Type B pancreatic cell (in vitro differentiated cells): ENCODE results near the gene SEC24D. TPM values are rescaled to one million over a fixed set of nuclear protein-coding genes. Genes with fewer than 3 reads are reported as not detected.
"Not testable (repeated sequence)": the region's sequence is repeated elsewhere in the genome, so short reads cannot be mapped to it uniquely, and the experiment has no call there.

Source experiments
- DNase-seq: peaks from one replicate; pipeline ENCODE4 v3.0.0; 2021; ENCODE audit warnings: mixed read lengths; ENCODE audit not compliant: unreplicated experiment; ENCODE audit errors: extremely low spot score
- H3K27ac Mint-ChIP-seq: 2 replicates; pipeline ENCODE4 v1.8.0; 2021; ENCODE audit warnings: mild to moderate bottlenecking, mixed read lengths
- H3K27me3 Mint-ChIP-seq: 2 replicates; pipeline ENCODE4 v1.8.0; 2021; ENCODE audit warnings: mixed read lengths
- H3K36me3 Mint-ChIP-seq: 2 replicates; pipeline ENCODE4 v1.8.0; 2021; ENCODE audit warnings: mixed read lengths
- H3K4me1 Mint-ChIP-seq: one replicate; pipeline ENCODE4 v1.8.0; 2021; ENCODE audit warnings: mixed read lengths; ENCODE audit not compliant: unreplicated experiment
- H3K4me3 Mint-ChIP-seq: 2 replicates; pipeline ENCODE4 v1.8.0; 2021; ENCODE audit warnings: mild to moderate bottlenecking, mixed read lengths
- H3K9me3 Mint-ChIP-seq: 2 replicates; pipeline ENCODE4 v1.8.0; 2021; ENCODE audit warnings: mixed read lengths
- total RNA-seq: library from RNA; stranded (reverse); gene quantifications from 2 replicates; pipeline ENCODE4 v1.2.1, GENCODE V29; 2021; ENCODE audit warnings: low replicate concordance
- TF ChIP-seq, protein P1 (sequence below): fragments of 200-600 bp; sonication (generic); conservative IDR thresholded peaks from 2 replicates; pipeline ENCODE4 v1.5.0; 2021; ENCODE audit warnings: antibody characterized with exemption, mild to moderate bottlenecking

SEC24D gene
- total RNA-seq, 1 donor from 2014 or later = 53.9 TPM

DNA sequence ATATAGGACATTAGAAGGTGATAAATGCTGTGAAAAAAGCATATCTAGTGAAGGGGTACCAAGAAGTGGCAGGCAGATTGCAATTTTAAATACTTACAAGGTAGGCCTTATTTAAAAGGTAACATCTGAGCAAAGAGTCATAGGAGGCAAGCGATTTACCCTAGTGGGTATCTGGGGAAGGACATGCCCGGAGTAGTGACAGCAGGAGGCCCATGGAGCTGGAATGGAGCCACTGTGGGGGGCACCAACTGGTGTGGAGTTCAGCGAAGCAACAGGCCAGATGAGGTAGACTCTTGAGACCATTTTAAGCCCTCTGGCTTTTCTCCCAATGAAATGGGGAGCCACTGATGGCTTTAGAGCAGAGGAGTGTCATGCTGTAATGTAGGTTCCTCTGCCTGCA is 37.3 kb downstream of the SEC24D start:
- no peaks in the 10 kb centered on the region for H3K27me3 Mint-ChIP-seq
- no peaks in the 10 kb centered on the region for H3K9me3 Mint-ChIP-seq
- no peaks in the 10 kb centered on the region for H3K4me1 Mint-ChIP-seq
- no peak overlapping the region for H3K27ac Mint-ChIP-seq
- H3K36me3 Mint-ChIP-seq = peaks cover 41% of the 10 kb centered on the region
- TF ChIP-seq, protein P1, sequence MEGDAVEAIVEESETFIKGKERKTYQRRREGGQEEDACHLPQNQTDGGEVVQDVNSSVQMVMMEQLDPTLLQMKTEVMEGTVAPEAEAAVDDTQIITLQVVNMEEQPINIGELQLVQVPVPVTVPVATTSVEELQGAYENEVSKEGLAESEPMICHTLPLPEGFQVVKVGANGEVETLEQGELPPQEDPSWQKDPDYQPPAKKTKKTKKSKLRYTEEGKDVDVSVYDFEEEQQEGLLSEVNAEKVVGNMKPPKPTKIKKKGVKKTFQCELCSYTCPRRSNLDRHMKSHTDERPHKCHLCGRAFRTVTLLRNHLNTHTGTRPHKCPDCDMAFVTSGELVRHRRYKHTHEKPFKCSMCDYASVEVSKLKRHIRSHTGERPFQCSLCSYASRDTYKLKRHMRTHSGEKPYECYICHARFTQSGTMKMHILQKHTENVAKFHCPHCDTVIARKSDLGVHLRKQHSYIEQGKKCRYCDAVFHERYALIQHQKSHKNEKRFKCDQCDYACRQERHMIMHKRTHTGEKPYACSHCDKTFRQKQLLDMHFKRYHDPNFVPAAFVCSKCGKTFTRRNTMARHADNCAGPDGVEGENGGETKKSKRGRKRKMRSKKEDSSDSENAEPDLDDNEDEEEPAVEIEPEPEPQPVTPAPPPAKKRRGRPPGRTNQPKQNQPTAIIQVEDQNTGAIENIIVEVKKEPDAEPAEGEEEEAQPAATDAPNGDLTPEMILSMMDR = peak; percentile 52
- DNase-seq = no peak
- H3K4me3 Mint-ChIP-seq = no peak overlapping the region

DNA sequence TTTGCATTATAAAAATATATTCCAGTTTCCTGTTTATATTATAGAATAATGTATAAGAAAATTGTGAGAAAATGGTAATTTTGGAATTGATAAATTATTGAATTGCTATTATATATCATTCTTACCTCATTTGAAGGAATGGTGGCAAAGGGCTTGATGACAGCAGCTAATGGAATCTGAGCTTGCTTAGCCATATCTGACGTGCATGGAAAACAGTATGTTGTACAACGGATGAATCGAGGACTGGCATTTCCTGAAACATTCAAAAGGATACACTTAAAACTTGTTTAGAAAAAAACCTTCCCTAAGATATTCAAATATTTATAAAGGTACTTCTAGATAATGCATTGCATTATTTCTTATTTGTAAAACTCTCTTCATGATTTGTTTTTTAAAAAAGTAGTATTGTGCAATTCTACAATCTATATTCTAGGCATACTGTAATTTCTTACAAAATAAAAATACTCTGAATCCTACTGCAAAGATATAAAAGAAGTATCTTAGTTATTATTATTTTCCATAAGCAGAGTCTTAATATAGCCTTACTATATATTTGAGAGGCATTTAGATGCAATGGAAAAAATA is 38.3 kb downstream of the SEC24D start:
- Mint-ChIP-seq H3K9me3 (no peaks in the 10 kb centered on the region), H3K27me3 (no peaks in the 10 kb centered on the region), H3K27ac (no peak overlapping the region), H3K4me1 (no peaks in the 10 kb centered on the region), H3K4me3 (no peak overlapping the region), H3K36me3 (peaks cover 38% of the 10 kb centered on the region)
- no peak for DNase-seq
- TF ChIP-seq, protein P1 = no peak

DNA sequence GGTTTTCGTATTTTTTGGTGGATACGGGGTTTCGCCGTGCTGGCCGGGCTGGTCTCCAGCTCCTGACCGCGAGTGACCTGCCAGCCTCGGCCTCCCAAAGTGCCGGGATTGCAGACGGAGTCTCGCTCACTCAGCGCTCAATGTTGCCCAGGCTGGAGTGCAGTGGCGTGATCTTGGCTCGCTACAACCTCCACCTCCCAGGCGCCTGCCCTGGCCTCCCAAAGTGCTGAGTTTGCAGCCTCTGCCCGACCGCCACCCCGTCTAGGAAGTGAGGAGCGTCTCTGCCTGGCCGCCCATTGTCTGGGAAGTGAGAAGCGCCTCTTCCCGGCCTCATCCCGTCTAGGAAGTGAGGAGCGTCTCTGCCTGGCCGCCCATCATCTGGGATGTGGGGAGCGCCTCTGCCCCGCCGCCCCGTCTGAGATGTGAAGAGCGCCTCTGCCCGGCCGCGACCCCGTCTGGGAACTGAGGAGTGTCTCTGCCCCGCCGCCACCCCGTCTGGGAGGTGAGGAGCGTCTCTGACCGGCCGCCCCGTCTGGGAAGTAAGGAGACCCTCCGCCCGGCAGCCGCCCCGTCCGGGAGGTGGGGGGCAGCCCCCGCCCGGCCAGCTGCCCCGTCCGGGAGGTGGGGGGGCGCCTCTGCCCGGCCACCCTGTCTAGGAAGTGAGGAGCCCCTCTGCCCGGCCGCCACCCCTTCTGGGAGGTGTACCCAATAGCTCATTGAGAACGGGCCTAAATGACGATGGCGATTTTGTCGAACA is 44.1 kb downstream of the SEC24D start:
- H3K27ac Mint-ChIP-seq, H3K27me3 Mint-ChIP-seq, H3K9me3 Mint-ChIP-seq, H3K4me1 Mint-ChIP-seq, DNase-seq, H3K4me3 Mint-ChIP-seq: not testable (repeated sequence)
- H3K36me3 Mint-ChIP-seq = peaks cover 23% of the 10 kb centered on the region

DNA sequence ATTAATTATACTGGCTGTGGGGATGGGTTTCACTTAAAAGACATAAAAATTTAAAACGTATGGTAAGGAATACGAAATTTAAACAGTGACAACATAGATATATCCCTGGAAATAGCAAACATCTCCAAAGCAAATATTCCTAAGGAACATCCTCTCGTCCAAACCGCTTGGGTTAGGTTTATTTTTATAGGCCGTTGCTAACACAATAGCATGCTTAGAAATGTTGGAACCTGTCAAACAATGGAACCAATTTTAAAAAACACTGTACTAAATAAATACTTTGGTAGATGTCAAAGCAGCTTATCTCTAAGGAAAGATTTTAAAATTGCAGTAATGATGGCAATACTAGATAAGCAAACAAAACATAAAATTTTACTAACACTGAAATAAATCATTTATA is 45.4 kb downstream of the SEC24D start:
- H3K4me1 Mint-ChIP-seq = no peaks in the 10 kb centered on the region
- peaks cover 16% of the 10 kb centered on the region for H3K36me3 Mint-ChIP-seq
- H3K27ac Mint-ChIP-seq = no peak overlapping the region
- no peaks in the 10 kb centered on the region for H3K9me3 Mint-ChIP-seq
- TF ChIP-seq, protein P1 = no peak
- DNase-seq = no peak
- no peaks in the 10 kb centered on the region for H3K27me3 Mint-ChIP-seq
- no peak overlapping the region for H3K4me3 Mint-ChIP-seq

DNA sequence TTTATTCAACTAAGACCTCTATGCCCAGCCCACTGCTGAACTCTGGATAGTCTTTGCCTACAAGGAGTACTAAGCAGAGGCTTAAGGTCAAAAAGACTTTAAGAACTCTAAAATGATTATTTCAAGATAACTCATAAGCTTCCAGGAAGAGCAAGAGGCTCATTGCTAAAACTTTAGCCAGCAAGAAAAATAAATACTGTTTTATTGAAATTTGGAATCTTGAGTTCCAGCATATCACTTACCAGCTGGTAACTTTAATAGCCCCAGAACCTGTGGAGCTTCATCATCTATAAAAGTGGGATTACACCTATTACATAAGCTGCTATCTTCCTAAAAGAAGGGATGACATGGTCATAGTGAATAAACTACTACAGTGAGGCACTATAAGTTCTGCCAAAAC is 47.0 kb downstream of the SEC24D start:
- Mint-ChIP-seq H3K4me3 (no peak overlapping the region), H3K4me1 (no peaks in the 10 kb centered on the region), H3K9me3 (no peaks in the 10 kb centered on the region), H3K27ac (no peak overlapping the region), H3K27me3 (no peaks in the 10 kb centered on the region), H3K36me3 (peaks cover 16% of the 10 kb centered on the region)
- no peak for DNase-seq
- TF ChIP-seq, protein P1 = no peak

DNA sequence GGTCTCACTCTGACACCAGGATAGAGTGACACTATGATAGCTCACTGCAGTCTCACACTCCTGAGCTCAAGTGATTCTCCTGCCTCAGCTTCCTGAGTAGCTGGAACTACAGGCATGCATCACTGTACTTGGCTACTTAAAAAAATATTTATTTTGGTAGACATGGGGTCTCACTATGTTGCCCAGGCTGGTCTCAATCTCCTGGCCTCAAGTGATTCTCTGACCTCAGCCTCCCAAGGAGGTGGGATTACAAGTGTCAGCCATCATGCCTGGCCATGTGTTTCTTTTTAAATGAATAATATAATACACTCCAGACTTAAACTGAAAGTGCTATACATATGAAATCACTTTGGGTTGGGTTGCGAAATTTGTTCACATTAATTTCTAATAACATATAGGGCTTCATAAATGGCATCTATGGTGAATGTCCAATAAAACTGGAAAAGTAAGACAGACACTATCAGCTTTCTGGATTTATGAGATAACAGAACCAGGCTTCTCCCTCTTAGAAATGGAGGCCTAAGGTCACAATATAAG is 48.0 kb downstream of the SEC24D start:
- Mint-ChIP-seq H3K27ac (no peak overlapping the region), H3K4me1 (no peaks in the 10 kb centered on the region), H3K9me3 (no peaks in the 10 kb centered on the region), H3K27me3 (no peaks in the 10 kb centered on the region), H3K4me3 (no peak overlapping the region), H3K36me3 (peaks cover 17% of the 10 kb centered on the region)
- TF ChIP-seq, protein P1 = no peak
- no peak for DNase-seq
